ENCODE data around the gene SRM. TPM values are rescaled to one million over a fixed set of nuclear protein-coding genes. Genes with fewer than 3 reads are reported as not detected.
"Not testable (repeated sequence)": the region's sequence is repeated elsewhere in the genome, so short reads cannot be mapped to it uniquely, and the experiment has no call there.

Gene SRM
- polyA plus RNA-seq, 1 donor from 2014 or later, result 22.9 TPM

GRCh38 chr1:11037019-11037739 is 22.6 kb downstream of the SRM start:
- not testable (repeated sequence) for H3K36me3 ChIP-seq (ENCODE audit: insufficient read depth, low read length); H3K27ac ChIP-seq (ENCODE audit: low read length); H2AFZ ChIP-seq (ENCODE audit: low read depth, low read length); H4K20me1 ChIP-seq (ENCODE audit: insufficient read depth); H3K27me3 ChIP-seq (ENCODE audit: insufficient read depth, low read depth, low read length); H3K9me3 ChIP-seq (ENCODE audit: low read length); H3K9ac ChIP-seq (ENCODE audit: low read length); H3K4me3 ChIP-seq (ENCODE audit: low read length); H3K9me2 ChIP-seq (ENCODE audit: insufficient read depth, low read length); H3K4me2 ChIP-seq (ENCODE audit: low read length); H3K79me2 ChIP-seq (replicated peaks; ENCODE audit: insufficient read depth, low read length); H3F3A ChIP-seq (ENCODE audit: insufficient read depth, low read length, poor library complexity, severe bottlenecking)

- no peaks in the 10 kb centered on the region for H3K36me3 ChIP-seq (ENCODE audit: insufficient read depth, low read length)
- no peaks in the 10 kb centered on the region for H3K9me2 ChIP-seq (ENCODE audit: insufficient read depth, low read length)
- H2AFZ ChIP-seq (ENCODE audit: low read depth, low read length), result no peak overlapping the region
- H3K9me3 ChIP-seq (ENCODE audit: low read length), result no peaks in the 10 kb centered on the region
- H3K4me2 ChIP-seq (ENCODE audit: low read length), result no peak overlapping the region
- H3K4me3 ChIP-seq (ENCODE audit: low read length), result no peak overlapping the region
- no peak for TF ChIP-seq RAD21 (conservative IDR thresholded peaks at IDR 0.05)
- no peak for TF ChIP-seq POLR2AphosphoS5 (IDR thresholded peaks at IDR 0.05)
- no peak for TF ChIP-seq EZH2 (IDR thresholded peaks at IDR 0.05; ENCODE audit: borderline replicate concordance, insufficient read depth, low read length, poor library complexity, severe bottlenecking)
- no peak for TF ChIP-seq EP300 (conservative IDR thresholded peaks at IDR 0.05; ENCODE audit: poor library complexity, severe bottlenecking)
- TF ChIP-seq MXI1 (conservative IDR thresholded peaks at IDR 0.05; ENCODE audit: poor library complexity, severe bottlenecking), result no peak
- TF ChIP-seq SMC3 (conservative IDR thresholded peaks at IDR 0.05; ENCODE audit: poor library complexity), result no peak
- TF ChIP-seq REST (IDR thresholded peaks at IDR 0.05; ENCODE audit: borderline replicate concordance), result no peak
- TF ChIP-seq, protein P1, sequence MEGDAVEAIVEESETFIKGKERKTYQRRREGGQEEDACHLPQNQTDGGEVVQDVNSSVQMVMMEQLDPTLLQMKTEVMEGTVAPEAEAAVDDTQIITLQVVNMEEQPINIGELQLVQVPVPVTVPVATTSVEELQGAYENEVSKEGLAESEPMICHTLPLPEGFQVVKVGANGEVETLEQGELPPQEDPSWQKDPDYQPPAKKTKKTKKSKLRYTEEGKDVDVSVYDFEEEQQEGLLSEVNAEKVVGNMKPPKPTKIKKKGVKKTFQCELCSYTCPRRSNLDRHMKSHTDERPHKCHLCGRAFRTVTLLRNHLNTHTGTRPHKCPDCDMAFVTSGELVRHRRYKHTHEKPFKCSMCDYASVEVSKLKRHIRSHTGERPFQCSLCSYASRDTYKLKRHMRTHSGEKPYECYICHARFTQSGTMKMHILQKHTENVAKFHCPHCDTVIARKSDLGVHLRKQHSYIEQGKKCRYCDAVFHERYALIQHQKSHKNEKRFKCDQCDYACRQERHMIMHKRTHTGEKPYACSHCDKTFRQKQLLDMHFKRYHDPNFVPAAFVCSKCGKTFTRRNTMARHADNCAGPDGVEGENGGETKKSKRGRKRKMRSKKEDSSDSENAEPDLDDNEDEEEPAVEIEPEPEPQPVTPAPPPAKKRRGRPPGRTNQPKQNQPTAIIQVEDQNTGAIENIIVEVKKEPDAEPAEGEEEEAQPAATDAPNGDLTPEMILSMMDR (IDR thresholded peaks at IDR 0.05; ENCODE audit: poor library complexity, severe bottlenecking), result no peak
- TF ChIP-seq TAF1 (IDR thresholded peaks at IDR 0.05; ENCODE audit: low read depth), result no peak
- H3K27ac ChIP-seq (ENCODE audit: low read length), result no peak overlapping the region
- H3F3A ChIP-seq (ENCODE audit: insufficient read depth, low read length, poor library complexity, severe bottlenecking), result no peaks in the 10 kb centered on the region
- H3K27me3 ChIP-seq (ENCODE audit: insufficient read depth, low read depth, low read length), result no peaks in the 10 kb centered on the region
- no peaks in the 10 kb centered on the region for H3K79me2 ChIP-seq (replicated peaks; ENCODE audit: insufficient read depth, low read length)
- H4K20me1 ChIP-seq (ENCODE audit: insufficient read depth), result no peaks in the 10 kb centered on the region
- no peak overlapping the region for H3K9ac ChIP-seq (ENCODE audit: low read length)
Observed at GRCh38 chr1:11031624-11032262, 28.1 kb downstream of the SRM start.

Measured in neural cell (in vitro differentiated cells).